HG02571 (cell line): Measurements from ENCODE around the gene HECTD4.

ENCODE experiments used
- ATAC-seq: cut with Tn5 transposase; IDR thresholded peaks from one replicate; pipeline ENCODE4 v1.9.1; 2021; ENCODE audit warnings: mild to moderate bottlenecking, moderate library complexity; ENCODE audit not compliant: unreplicated experiment

Gene HECTD4

DNA sequence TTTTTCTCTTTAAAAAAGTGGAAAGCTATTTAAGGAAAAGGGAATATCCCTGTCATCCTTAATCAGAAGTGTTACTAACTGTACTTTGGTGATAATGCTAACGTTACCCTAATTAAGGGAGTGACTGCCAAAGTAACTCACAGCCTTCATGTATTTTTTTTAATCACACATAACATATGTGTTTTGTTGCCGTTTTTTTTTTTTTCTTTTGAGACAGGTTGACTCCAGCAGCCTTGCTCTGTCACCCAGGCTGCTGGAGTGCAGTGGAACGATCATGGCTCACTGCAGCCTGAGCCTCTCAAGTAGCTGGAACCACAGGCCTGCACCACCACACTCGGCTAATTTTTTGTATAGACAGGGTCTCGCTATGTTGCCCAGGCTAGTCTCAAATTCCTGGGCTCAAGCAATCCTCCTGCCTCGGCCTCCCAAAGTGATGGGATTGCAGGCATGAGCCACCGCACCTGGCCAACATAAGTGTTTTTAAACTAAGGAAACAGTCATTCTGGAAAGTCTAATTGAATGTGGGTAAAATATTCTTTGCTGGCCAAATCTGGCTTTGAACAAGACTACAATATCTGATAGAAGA, 56.5 kb downstream of the HECTD4 start:
- ATAC-seq, result no peak

DNA sequence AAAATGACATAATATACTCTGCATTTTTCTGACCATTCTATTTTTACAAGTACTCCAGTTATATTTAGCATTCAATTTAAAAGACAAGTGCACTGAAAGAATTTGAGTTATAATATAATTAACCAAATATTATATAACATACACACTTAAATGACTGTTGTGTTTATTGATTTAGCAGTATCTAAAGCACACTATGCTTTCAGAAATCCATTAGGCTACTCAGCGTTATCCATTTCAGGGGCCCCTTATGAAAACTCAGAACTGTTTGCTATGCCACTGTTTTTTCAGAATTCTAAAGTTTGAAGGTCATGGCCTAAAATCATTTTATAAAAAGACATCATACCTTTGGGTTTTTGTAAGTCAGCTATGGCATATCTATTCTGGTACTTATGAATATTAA, 57.1 kb downstream of the HECTD4 start:
- no peak for ATAC-seq

DNA sequence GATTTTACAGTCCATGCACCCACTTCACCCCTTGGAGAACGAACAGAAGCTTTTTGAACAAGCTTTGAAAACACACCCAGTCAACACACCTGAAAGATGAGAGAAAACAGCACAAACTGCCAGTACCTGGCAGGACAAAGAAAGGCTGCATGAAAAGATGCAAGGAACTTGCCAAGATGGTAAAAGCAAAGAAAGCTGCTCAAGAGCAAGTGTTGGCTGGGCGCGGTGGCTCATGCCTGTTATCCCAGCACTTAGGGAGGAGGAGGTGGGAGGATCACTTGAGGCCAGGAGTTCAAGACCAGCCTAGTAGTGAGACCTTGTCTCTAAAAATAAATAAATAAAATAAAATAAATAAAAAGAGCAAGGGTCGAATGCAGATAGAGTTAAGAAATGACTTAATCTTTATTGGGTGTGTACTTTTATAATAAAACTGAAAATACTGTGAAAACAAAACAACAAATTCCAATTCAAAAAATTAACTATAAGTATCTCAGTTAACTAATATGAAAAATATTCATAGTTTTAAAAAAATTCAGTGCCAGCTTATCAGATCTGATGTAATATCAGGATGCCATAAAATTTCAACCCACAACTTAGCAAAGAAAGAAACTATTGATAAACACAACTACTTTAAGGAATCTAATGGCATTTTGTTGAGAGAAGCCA, 59.2 kb downstream of the HECTD4 start:
- no peak for ATAC-seq

DNA sequence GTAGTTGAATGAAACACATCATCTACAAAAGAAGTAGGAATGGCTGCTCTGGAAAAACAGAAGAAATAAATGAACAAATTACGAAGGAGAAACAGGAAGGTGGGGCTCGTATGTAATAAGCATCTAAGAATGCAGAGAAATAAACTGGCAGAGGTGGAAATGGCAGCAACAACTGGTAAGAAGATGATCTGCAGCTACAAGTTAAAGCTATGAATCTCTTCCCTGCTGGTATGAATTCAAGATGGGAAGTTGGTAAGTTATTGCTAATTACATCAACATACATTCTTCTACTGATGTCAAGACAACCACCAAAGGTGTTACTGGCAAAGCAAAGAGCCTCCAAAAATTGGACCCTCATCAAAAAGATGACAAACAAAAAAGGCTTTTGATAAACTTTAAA, 59.8 kb downstream of the HECTD4 start:
- no peak for ATAC-seq

DNA sequence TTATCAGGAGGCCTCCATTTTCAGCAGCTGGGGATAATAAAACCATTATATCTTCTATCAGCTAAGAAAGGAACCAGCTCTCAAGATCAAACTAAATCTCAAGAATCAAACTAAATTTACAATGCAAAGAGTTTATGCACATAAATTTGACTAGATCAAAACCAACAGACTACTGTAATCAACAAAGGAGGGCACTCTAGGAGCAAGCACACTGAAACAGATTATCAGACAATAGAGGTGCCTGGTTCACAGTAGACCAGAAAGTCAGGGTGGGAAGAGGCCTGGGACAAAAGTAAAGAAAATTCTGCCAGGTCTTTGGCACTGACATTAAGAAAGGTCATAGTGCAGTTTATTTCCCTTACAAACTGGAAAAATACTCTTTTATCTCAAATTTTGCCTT, 61.0 kb downstream of the HECTD4 start:
- no peak for ATAC-seq

DNA sequence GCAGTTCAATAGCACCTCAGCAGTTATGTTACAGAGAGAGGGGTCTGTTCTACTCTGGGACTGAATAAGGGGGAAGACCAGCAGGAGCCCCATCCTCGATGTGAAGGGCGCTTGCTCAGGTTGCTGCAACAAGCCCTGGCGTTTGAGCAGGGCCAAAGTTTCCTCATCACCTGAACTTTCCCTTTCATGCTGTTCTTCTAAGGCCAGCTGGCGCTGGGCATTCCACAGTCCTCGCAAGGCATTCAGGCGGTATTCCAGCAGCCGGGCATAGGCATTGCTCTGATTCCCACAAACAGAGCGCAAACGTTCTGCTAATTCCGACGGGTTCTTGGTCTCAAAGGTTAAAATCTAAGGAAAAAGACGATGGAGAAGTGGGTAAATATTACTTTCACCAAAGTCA, 62.8 kb downstream of the HECTD4 start:
- ATAC-seq, result no peak

DNA sequence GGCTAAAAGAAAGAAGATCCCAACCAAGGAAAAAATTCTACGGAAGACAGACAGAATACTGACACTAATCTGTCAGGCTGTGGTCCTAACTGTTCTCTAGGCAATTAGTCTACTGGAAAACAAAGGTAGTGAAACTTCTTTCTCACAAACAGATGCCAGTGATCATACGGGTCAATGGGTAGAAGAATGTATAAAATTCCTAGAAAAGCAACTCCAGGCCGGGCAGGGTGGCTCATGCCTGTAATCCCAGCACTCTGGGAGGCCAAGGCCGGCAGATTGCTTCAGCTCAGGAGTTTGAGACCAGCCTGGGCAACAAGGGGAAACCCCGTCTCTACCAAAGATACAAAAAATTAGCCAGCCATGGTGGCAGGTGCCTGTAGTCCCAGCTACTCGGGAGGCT, 64.8 kb downstream of the HECTD4 start:
- ATAC-seq, result no peak

DNA sequence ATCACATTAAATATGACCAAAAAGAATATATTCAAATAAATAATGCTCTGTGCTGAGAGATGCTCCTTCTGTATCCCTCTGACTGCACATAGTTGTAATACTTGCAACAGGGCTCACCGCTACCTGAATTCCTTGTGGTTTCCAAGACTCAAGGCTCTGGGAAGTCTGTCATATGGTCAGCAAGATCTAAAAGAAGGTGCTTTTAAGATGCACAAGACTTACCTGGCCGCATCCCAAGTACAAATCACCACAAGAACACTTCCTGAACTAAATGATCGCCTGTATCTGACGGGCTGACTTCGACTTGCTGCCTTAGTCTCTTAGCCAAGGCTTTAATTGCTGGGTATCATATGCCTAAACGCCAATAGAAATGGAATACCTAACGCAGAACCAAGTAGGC, 67.2 kb downstream of the HECTD4 start:
- ATAC-seq, result no peak

DNA sequence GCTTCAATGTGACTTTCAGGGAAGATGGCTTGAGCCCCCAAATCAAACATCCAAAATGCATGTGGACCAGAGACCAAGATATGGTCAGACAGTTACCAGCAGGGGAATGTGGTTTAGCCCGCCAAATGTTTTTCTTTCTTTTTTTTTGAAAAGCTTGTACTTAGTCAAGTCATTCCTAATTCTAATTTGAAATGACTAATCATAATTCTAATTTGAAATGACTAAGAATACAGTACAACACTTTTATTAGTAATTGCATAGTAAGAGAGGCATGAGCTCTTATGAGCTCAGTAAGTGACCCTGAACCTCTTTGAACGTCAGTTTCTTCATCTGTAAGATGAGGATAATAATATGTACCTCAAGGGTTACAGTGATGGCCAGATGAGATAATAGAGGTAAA, 72.4 kb downstream of the HECTD4 start:
- no peak for ATAC-seq

DNA sequence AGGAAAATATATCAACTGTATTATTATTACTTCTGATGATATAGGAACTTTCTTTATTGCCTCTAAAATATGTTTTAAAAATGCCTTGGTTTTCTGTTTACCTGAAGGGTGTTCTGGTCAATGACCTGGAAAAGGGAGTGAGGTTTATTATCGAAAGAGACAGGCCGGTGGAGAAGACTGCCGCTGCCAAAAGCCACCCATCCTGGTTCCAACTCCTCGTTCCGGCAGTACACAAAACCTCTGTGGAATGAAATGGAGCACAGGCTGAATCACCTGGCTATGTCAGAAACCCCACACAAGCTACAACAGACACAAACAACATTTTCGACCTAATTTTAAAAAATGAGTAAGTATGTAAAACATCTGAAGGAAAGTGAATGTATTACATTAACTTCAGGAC, 73.6 kb downstream of the HECTD4 start:
- no peak for ATAC-seq

DNA sequence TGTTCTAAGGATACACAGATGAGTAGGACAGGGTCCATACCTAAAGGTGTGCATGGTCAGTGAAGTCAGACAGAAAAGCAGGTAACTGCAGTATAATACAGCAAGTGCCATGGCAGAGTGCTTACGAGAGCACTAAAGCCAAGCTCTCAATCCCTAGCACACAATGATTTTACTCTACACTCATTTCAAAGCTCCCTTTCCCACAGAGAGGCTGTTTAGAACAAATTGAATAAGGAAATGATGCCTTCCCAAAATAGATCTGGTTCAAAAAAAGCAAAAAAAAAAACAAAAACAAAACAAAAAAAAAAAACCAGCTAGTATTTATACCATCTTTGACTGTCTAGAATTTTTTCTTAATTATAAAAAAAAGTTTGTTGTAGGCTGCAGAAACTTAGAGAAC, 74.1 kb downstream of the HECTD4 start:
- ATAC-seq, result no peak

DNA sequence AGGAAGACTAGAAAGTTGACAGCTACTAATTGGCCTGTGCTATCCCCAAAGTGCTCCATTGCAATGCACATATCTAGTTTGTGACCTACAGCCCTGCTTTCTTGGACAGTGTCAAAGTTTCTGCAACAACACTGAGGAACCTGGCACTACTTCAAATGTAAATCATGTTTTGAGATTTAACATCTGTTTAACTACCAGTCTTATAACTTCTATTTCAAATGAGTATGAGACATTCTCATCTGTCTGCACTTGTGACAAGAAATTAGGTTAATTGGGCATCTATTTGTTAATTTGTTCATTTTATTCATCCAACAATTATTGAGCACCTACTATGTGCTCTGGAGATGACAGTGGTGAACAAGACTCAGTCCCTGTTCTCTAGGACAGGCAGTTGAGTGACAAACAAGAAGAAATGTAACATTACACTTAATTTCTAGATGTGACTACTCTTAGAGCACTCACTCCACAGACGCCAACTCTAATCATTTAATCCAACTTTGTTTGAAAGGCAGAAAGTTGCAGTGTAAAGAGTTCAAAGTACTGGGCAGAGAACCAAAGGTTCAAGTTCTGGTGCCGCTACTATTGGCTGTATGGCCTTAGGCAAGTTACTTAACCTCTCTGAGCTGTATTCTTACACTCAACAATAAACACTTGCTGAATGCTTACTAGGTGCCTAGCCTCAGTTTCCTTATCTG, 74.8 kb downstream of the HECTD4 start:
- no peak for ATAC-seq

DNA sequence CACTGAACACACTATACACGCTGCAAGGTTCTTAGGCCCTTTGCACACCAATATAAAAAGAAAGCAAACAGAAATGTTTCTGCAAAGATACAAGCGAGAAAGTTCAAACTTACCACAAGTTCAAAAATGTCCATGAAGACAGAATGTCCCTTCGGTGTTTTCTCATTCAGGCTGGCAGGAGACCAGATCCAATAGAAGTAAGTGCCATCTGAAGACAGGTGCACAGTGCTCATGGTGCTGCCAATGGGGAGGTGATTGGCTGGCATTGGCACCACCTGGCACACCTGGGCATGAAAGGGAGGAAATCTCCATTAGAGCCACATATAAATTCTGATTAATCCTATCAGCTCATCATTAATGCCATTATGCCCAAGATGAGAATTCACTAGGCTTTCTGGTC, 76.3 kb downstream of the HECTD4 start:
- ATAC-seq, result no peak

DNA sequence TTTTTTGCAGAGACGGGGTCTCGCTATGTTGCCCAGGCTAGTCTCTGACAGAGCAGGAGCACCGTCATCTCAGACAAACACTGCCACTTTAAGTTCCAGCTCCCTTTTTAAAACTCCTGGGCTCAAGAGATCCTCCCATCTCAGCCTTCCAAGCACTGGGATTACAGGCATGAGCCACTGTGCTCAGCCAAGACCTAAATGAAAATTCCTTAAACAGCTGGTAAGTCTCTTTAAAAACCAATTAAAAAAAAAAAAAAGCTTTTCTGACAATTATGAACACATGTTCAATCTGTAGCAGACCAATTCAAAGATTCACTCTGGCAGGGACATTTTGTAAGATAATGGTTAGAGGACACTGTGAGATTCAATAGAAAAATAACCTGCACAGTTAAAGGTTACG, 77.8 kb downstream of the HECTD4 start:
- ATAC-seq, result no peak

DNA sequence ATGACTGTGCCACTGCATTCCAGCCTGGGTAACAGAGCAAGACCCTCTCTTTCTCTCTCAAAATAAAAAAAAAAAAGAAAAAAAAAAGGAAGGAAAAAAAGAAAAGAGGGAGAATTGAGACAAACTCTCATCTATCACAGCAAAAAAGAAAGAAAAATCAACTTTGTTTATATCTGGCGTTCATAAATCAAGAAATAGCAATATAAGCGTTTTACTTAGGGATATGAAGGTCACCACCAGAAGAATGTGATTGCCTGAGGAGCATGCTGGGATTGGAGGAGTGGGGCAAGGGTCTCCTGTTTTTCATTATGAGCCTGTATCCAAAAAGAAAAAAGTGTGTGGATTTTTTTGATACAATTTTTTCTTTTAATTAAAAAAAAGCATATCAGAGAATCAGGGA, 78.4 kb downstream of the HECTD4 start:
- ATAC-seq, result no peak

DNA sequence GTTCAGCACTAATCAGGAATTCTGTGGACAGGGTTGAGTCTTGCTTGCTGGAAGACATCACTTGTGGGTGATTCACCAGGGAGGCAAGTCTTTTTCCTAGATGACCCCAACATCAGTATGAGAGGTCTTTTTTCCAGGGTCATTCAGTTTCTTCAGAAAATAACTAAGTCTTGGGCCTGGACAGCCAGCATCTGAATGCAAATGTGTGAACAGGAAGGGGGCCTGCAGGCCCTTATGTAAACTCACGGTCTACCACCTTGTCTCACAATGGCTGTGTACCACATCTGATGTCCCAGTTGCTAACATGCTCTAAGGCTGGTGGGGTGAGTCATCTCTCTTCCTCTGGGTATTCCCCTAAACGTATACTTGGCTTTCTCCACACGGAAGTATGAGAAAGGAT, 79.2 kb downstream of the HECTD4 start:
- ATAC-seq, result peak; percentile 93

DNA sequence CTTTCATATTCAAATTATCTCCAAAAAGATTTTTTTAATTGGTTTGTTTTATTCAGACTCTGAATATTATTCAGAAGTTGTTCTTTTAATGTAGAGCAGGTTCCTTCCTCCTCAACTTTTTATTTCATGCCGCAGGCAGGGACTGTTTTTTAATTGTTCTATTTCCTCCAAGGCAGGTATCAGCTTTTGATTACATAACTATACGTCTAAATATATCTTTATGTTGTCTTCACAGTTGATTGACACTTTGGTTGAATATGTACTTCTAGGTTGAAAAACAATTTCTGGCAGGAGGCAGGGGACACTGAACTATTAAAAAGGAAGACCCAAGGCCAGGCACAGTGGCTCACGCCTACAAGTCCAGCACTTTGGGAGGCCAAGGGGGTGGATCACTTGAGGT, 82.5 kb downstream of the HECTD4 start:
- no peak for ATAC-seq

DNA sequence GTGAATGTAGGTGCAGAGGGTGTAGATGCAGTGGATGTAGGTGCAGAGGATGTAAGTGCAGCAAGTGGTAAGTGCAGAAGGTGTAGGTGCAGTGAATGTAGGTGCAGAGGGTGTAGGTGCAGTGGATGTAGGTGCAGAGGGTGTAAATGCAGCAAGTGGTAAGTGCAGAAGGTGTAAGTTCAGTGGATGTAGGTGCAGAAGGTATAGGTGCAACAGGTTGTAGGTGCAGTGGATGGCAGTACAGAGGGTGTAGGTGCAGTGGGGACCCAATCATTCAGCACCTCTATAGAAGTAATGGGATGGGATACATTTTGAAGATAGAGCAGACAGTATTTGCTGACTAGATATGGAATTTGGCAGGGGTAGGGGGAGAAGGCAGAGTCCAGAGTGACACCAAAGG, 85.0 kb downstream of the HECTD4 start:
- no peak for ATAC-seq

DNA sequence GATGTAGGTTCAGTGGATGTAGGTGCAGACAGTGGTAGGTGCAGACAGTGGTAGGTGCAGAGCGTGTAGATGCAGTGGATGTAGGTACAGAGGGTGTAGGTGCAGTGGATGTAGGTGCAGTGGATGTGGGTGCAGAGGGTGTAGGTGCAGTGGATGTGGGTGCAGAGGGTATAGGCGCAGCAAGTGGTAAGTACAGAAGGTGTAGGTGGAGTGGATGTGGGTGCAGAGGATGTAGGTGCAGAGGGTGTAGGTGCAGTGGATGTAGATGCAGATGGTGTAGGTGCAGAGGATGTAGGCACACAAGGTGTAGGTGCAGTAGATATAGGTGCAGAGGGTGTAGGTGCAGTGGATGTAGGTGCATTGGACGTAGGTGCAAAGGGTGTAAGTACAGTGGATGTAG, 86.0 kb downstream of the HECTD4 start:
- ATAC-seq, result no peak

DNA sequence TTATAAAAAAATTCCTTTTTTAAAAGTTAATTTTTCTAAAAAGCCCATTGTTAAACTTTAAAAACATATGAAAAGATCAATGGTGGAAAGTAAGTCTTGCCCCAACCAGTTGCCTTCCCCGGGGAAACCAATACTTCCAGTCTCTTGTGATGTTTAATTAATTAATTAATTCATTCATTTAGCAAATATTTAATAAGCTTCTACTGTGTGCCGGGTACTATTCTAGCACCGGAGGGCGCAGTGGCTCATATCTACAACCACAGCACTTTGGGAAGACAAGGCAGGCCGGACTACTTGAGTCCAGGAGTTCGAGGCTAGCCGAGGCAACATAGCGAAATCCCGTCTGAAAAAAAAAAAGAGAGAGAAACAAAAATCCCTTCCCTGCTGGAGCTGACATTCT, 87.4 kb downstream of the HECTD4 start:
- ATAC-seq, result no peak

DNA sequence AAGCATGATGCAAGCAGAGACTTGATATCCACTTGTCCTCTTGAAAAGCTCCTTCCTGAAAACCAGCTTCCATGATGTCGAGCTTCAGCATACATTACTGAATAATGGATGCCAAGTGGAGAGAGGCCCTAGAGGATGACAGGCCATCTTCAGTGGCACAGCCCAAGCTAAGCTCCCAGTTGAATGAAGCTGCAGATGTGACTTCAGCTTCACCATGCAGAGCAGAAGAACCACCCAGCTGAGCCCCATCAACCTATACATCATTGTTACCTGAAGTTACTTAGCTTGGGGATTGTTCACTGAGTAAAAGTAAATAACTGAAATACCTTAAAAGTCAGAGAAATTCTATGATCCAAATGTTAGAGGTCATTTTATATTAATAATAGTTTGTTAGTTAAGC, 93.6 kb downstream of the HECTD4 start:
- no peak for ATAC-seq

DNA sequence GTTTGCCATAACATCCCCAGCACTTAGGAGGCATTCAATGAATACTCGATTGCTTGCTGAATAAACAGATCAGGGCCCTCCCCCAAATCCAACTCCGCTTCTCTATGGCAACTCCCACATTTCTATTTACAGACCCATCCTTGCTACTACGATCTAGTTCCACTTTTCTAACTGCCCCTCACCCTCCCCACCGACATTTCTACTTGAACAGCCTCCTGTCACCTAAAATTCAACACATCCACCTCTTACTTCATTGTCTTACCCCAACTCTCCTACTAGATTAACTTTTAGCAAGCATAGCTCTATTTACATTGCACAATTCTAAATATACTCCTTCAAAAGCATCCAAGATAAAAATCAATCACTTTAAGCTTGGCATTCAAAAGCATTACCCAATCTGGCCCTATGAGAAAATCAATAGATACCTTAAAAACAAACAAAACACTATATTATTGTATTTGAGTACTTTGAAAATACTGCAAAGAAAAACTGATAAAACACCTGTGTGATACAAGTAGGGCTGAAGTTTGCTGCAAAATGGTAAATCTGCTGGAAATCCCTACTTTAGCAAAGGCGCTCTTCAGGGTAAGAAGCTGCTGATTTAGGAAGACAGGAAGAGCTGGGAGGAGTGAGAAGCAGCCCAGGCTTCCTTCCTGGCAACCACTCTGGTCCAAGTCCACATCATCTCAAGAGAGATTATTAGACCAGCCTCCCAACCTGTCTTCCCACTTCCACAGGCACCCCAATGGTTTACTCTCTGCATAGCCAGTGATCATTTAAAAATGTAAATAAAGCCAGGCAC, 96.4 kb downstream of the HECTD4 start:
- no peak for ATAC-seq
